Left ventricle myocardium inferior (tissue), 1 donor: ENCODE measurements around the gene SLC16A1. TPM values are rescaled to one million over a fixed set of nuclear protein-coding genes. Genes with fewer than 3 reads are reported as not detected.
"Not testable (repeated sequence)": the region's sequence is repeated elsewhere in the genome, so short reads cannot be mapped to it uniquely, and the experiment has no call there.

Source experiments
- DNase-seq: peaks from one replicate; pipeline ENCODE4 v3.0.0-alpha.2; 2020
- H3K27ac ChIP-seq: fragments of 200-600 bp; replicated peaks from 2 replicates; pipeline ENCODE4 v1.8.0; 2021
- H3K27me3 ChIP-seq: fragments of 200-600 bp; 2 replicates; pipeline ENCODE4 v1.8.0; 2021; ENCODE audit warnings: low read depth
- H3K36me3 ChIP-seq: fragments of 200-600 bp; 2 replicates; pipeline ENCODE4 v1.8.0; 2021
- H3K4me1 ChIP-seq: fragments of 200-600 bp; 2 replicates; pipeline ENCODE4 v1.8.0; 2021
- H3K4me3 ChIP-seq: fragments of 200-600 bp; 2 replicates; pipeline ENCODE4 v1.8.0; 2021; ENCODE audit warnings: mild to moderate bottlenecking, moderate library complexity
- H3K9me3 ChIP-seq: fragments of 200-600 bp; replicated peaks from 2 replicates; pipeline ENCODE4 v1.8.0; 2021
- intact Hi-C: fragments of 100-400 bp; cut with micrococcal nuclease; formaldehyde crosslinking; loops from one replicate; pipeline ENCODE4 v1.11.0; 2022
- total RNA-seq: library from RNA; stranded (reverse); fragmentation: NEBNext Ultra II Directional; extraction: Animal tissue kit (Norgen Biotek cat#: 25700); gene quantifications from one replicate; pipeline ENCODE4 v1.2.1, GENCODE V29; 2021
- TF ChIP-seq, protein P1 (sequence below): fragments of 200-600 bp; IDR thresholded peaks from 2 replicates; pipeline ENCODE4 v1.8.0; 2021; ENCODE audit warnings: antibody characterized with exemption, mild to moderate bottlenecking, borderline replicate concordance
- donor health status: DM: no; HTN: yes; CAD: no; lungs with severe emphysema.

The SLC16A1 gene
- total RNA-seq, 1 donor from 2014 or later, result 154 TPM

DNA sequence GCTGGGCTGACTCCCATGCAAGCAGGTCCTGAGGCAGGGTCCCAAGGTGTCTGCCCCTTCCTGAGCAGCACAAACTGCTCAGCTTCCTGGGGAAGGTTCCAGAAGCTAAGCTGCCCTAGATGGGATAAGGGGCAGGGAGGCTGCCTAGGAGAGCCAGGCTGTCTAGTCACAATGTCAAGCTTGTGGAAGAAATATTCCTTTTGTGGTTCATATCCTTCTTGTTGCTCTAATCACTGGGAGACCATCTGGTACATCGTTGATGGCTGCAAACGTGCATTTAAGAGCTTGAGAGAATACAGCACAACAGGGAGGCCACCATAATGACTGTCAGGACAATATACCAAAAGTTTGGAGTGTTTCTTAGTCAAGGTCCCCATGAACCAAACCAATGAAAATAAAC is 67.4 kb downstream of the SLC16A1 start:
- no peak for DNase-seq
- TF ChIP-seq, protein P1, sequence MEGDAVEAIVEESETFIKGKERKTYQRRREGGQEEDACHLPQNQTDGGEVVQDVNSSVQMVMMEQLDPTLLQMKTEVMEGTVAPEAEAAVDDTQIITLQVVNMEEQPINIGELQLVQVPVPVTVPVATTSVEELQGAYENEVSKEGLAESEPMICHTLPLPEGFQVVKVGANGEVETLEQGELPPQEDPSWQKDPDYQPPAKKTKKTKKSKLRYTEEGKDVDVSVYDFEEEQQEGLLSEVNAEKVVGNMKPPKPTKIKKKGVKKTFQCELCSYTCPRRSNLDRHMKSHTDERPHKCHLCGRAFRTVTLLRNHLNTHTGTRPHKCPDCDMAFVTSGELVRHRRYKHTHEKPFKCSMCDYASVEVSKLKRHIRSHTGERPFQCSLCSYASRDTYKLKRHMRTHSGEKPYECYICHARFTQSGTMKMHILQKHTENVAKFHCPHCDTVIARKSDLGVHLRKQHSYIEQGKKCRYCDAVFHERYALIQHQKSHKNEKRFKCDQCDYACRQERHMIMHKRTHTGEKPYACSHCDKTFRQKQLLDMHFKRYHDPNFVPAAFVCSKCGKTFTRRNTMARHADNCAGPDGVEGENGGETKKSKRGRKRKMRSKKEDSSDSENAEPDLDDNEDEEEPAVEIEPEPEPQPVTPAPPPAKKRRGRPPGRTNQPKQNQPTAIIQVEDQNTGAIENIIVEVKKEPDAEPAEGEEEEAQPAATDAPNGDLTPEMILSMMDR, result no peak
- intact Hi-C loops, result no loop called here

DNA sequence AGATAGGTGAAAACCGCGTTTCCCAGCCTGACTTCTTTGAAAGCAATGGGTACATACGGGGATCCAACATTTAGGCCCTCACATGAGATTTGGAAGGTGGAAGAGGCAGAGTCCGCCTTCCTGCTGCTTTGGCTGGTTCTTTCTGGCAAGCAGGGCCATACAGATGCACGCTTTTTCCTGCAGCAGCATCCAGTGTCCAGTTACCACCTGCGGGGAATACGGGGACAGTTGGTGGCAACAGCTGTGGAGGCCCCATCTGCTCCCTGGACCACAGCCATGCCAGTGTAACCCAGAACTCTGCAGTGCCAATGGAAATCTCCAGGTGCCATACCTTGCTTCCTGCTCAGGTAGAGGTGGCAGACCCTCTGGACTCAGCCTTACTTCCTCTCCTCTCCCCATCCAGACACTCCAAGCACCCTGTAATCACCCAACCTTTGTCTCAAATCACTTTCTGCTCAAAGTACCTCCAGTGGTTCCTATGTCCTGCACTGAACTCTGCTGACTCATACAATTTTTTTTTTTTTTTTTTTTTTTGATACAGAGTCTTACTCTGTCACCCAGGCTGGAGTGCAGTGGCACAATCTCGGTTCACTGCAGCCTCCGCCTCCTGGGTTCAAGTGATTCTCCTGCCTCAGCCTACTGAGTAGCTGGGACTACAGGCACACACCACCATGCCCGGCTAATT is 68.3 kb downstream of the SLC16A1 start:
- H3K36me3 ChIP-seq, result no peaks in the 10 kb centered on the region
- DNase-seq, result no peak
- TF ChIP-seq, protein P1, result no peak
- H3K9me3 ChIP-seq, result no peaks in the 10 kb centered on the region
- H3K4me1 ChIP-seq, result peaks cover 4% of the 10 kb centered on the region
- intact Hi-C loops, result no loop called here
- no peak overlapping the region for H3K27ac ChIP-seq
- H3K4me3 ChIP-seq, result no peak overlapping the region
- H3K27me3 ChIP-seq, result no peaks in the 10 kb centered on the region

More for the DNA sequence above, 67.4 kb downstream of the SLC16A1 start:
- Histone ChIP-seq H3K4me1 (no peaks in the 10 kb centered on the region), H3K36me3 (no peaks in the 10 kb centered on the region), H3K4me3 (no peak overlapping the region), H3K27ac (no peak overlapping the region), H3K9me3 (peaks cover 8% of the 10 kb centered on the region), H3K27me3 (no peaks in the 10 kb centered on the region)

DNA sequence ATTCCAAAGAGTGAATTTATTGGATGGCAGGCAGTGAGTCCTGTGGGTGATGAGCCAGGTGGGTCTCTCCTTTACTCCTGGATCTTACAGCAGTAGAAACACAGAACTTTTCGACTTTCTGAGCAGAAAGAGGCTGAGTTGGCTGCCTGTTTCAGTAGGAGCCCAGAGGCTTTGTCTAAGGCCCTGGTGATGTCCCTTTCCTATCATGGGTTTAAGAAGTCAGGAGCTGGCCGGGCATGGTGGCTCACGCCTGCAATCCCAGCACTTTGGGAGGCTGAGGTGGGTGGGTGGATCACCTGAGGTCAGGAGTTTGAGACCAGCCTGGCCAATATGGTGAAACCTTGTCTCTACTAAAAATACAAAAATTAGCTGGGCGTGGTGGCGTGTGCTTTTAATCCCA is 71.0 kb downstream of the SLC16A1 start:
- DNase-seq, H3K27me3 ChIP-seq, H3K9me3 ChIP-seq, H3K27ac ChIP-seq, H3K36me3 ChIP-seq, H3K4me3 ChIP-seq, intact Hi-C loops: not testable (repeated sequence)
- H3K4me1 ChIP-seq, result peaks cover 18% of the 10 kb centered on the region

DNA sequence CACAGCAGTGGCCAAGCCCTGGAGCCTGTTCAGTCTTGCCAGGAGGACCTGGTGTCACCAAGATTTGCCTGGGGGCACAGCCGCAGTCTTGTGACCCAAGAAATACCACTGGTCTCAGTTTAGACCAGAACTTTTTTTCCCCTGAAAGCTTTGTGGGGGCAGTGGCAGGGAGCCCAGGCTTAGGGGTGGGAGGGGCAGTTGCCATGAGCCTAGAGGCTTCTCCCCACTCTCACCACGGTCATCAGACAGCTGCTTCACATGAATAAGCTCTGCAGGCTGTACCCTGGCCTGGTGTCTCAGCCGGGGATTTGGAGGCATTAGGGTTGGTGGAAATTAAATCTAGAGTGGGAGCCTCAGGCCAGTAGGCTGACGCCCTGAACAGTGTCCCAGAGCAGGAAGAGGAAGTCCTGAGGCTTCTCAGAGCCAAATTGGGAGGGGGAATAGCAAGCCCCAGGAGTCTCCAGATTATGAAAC is 73.7 kb downstream of the SLC16A1 start:
- Histone ChIP-seq H3K27me3 (no peaks in the 10 kb centered on the region), H3K36me3 (no peaks in the 10 kb centered on the region), H3K9me3 (no peaks in the 10 kb centered on the region), H3K27ac (peak overlapping the region; percentile 72), H3K4me1 (peaks cover 18% of the 10 kb centered on the region), H3K4me3 (no peak overlapping the region)
- intact Hi-C loops, result loop anchor here (2.0 kb wide), 1 partner anchor 160 kb away; no protein-coding TSS in a partner anchor
- DNase-seq, result no peak
- TF ChIP-seq, protein P1, result no peak

DNA sequence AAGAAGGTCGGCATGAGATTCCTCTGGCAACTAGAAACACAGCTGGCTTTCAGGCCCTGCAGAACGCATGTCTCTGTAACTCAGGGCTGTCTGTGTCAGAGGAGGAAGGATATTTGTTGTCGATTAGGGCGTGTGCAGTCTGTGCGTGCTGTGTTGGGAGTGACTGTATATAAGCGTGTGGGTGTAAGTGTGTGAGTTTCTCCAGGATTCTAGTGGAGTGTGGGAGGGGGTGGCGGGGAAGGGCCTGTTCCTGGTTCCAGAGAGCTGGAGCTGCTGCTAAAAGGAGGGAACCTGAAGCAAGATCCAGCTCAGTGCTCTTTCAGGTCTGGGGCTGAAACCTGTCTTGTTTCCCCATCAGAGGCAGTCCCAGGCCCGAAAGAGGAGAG is 74.3 kb downstream of the SLC16A1 start:
- H3K9me3 ChIP-seq, result no peaks in the 10 kb centered on the region
- TF ChIP-seq, protein P1, result no peak
- H3K4me3 ChIP-seq, result no peak overlapping the region
- H3K36me3 ChIP-seq, result no peaks in the 10 kb centered on the region
- peaks cover 18% of the 10 kb centered on the region for H3K4me1 ChIP-seq
- peak overlapping the region; percentile 72 for H3K27ac ChIP-seq
- DNase-seq, result no peak
- H3K27me3 ChIP-seq, result no peaks in the 10 kb centered on the region
- intact Hi-C loops, result loop anchor here (2.0 kb wide), 1 partner anchor 161 kb away; no protein-coding TSS in a partner anchor

DNA sequence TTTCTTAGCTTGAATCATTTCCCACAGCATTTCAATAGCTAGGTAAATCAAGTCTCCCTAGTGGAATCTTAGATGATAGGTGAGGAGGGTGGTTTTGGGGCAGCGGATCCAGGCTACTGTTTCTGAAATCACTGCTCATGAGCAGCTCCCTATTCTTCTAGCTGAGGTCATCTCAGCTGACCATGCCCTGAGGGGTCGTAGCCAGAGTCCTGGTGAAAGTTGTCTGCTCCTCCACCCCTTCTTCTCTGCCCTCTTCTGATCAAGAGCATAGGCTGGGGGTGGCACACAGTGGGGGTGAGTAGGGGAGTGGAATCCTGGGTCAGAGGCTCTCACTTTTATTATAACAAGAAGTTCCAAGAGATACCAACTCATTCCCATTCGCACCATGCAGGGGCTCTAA is 76.2 kb downstream of the SLC16A1 start:
- no peak for DNase-seq
- H3K4me3 ChIP-seq, result no peak overlapping the region
- H3K4me1 ChIP-seq, result peaks cover 18% of the 10 kb centered on the region
- no peaks in the 10 kb centered on the region for H3K27me3 ChIP-seq
- H3K9me3 ChIP-seq, result no peaks in the 10 kb centered on the region
- TF ChIP-seq, protein P1, result no peak
- intact Hi-C loops, result no loop called here
- H3K36me3 ChIP-seq, result no peaks in the 10 kb centered on the region
- H3K27ac ChIP-seq, result no peak overlapping the region
